ENCODE results near the gene PLA2R1. TPM values are rescaled to one million over a fixed set of nuclear protein-coding genes. Genes with fewer than 3 reads are reported as not detected.

The PLA2R1 gene
- total RNA-seq, 4 donors from 2014 or later: 1.4 to 18.2 (median 14.6) TPM

DNA sequence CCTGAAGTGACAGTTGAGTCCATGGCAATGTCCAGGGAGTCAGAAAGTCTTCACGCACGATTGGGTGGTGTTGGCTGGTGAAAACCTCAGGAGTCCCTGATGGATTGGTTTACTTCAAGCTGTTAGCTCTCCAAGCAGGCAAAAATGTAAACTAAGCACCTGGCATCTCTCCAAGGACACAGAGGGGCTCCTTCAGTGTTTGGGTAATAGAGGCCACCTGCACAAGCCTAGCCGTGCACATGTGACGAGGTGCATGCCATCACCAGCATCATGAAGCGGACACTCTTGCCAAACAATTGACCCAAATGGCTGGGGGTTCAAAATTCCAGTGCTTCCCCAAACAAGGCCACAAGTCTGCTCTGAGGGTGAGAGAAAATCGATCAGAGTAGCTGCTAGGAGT is 159.7 kb downstream of the PLA2R1 start:
- no peaks in the 10 kb centered on the region for H3K9me3 ChIP-seq
- H3K27ac ChIP-seq: peak overlapping the region in 2 of 4 donors; percentile 85
- intact Hi-C loops (cut with DNase I; ENCODE audit: low total_unique reads) (no loop called here), in situ Hi-C loops (cut with MboI; ENCODE audit: low pct_ligation_motif_present in 1 of 4, low pct_unique_long_range_greater_than_20kb in 1 of 4, low sequenced_read_pairs in 3 of 4) (no loop called here)
- H3K27me3 ChIP-seq: no peaks in the 10 kb centered on the region
- H3K4me1 ChIP-seq: peaks cover 0 to 40% (median 15%) of the 10 kb centered on the region in 4 donors
- no peaks in the 10 kb centered on the region for H3K36me3 ChIP-seq
- WGBS, 2 donors (ENCODE audit: low coverage in 1 of 2): 80% methylated on average over 6 of the region's 6 CpGs; no CpG with 5 or more reads in 1 of the 2 donors
- TF ChIP-seq POLR2AphosphoS5 (IDR thresholded peaks at IDR 0.05): no peak
- DNase-seq: no peak
- H3K4me3 ChIP-seq: no peak overlapping the region

DNA sequence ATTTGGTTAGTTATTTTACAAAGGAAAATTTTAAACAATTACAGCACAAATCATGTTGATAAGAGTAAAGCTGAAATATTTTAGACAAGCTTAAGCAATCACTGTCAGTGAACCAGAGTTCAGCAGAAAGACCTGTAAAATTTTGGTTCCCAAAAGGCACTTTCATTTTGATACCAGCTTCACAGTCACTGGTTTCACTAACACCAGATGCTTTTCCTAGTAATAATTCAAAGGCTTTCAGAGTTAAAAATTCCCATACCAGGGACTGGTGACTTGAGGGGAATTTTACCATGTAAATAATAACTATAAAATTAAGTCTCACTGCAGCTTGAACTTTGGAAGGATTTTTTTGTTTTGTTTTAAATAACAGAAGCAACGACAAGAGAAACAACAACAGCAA is 162.1 kb downstream of the PLA2R1 start:
- intact Hi-C loops (cut with DNase I; ENCODE audit: low total_unique reads) (no loop called here), in situ Hi-C loops (cut with MboI; ENCODE audit: low pct_ligation_motif_present in 1 of 4, low pct_unique_long_range_greater_than_20kb in 1 of 4, low sequenced_read_pairs in 3 of 4) (no loop called here)
- H3K27me3 ChIP-seq: no peaks in the 10 kb centered on the region
- TF ChIP-seq POLR2A (IDR thresholded peaks at IDR 0.05) (no peak), EP300 (IDR thresholded peaks at IDR 0.05; ENCODE audit: low read depth) (no peak), POLR2AphosphoS5 (IDR thresholded peaks at IDR 0.05) (no peak)
- TF ChIP-seq, protein P1, sequence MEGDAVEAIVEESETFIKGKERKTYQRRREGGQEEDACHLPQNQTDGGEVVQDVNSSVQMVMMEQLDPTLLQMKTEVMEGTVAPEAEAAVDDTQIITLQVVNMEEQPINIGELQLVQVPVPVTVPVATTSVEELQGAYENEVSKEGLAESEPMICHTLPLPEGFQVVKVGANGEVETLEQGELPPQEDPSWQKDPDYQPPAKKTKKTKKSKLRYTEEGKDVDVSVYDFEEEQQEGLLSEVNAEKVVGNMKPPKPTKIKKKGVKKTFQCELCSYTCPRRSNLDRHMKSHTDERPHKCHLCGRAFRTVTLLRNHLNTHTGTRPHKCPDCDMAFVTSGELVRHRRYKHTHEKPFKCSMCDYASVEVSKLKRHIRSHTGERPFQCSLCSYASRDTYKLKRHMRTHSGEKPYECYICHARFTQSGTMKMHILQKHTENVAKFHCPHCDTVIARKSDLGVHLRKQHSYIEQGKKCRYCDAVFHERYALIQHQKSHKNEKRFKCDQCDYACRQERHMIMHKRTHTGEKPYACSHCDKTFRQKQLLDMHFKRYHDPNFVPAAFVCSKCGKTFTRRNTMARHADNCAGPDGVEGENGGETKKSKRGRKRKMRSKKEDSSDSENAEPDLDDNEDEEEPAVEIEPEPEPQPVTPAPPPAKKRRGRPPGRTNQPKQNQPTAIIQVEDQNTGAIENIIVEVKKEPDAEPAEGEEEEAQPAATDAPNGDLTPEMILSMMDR (IDR thresholded peaks at IDR 0.05): no peak
- DNase-seq: no peak
- H3K27ac ChIP-seq: no peak overlapping the region
- no peaks in the 10 kb centered on the region for H3K9me3 ChIP-seq
- peaks cover 0 to 26% (median 9%) of the 10 kb centered on the region in 4 donors for H3K4me1 ChIP-seq
- no peaks in the 10 kb centered on the region for H3K36me3 ChIP-seq
- 71 to 81% methylated on average over 1 of the region's 1 CpG for WGBS, 2 donors (ENCODE audit: low coverage in 1 of 2)
- H3K4me3 ChIP-seq: no peak overlapping the region

DNA sequence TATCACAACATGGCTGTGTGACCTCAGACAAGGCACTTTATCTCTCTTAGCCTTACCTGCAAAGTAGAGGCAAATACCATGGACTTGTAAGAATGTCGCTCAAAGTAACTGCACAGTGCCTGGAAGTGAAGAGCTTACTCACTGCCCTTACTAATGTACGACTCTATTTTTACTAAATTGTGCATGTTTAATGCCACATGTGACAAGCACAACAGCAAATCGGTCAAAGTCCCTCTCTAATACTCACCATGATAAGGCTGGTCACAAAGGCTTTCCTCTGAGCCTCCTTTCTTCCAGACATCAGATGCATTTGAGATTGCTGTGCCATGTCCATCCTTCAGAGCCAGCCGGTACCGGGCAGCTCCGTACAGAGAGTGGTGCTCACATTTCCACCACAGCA is 164.0 kb downstream of the PLA2R1 start:
- DNase-seq: no peak
- TF ChIP-seq POLR2A (IDR thresholded peaks at IDR 0.05) (no peak), EP300 (IDR thresholded peaks at IDR 0.05; ENCODE audit: low read depth) (no peak), POLR2AphosphoS5 (IDR thresholded peaks at IDR 0.05) (no peak)
- TF ChIP-seq, protein P1 (IDR thresholded peaks at IDR 0.05): no peak
- Histone ChIP-seq H3K4me3 (no peak overlapping the region), H3K4me1 (peaks cover 0 to 10% (median 3%) of the 10 kb centered on the region in 4 donors), H3K27ac (no peak overlapping the region), H3K9me3 (no peaks in the 10 kb centered on the region), H3K27me3 (no peaks in the 10 kb centered on the region), H3K36me3 (no peaks in the 10 kb centered on the region)
- WGBS, 2 donors (ENCODE audit: low coverage in 1 of 2): 94% methylated on average over 6 of the region's 6 CpGs; no CpG with 5 or more reads in 1 of the 2 donors
- in situ Hi-C loops (cut with MboI; ENCODE audit: low pct_ligation_motif_present in 1 of 4, low pct_unique_long_range_greater_than_20kb in 1 of 4, low sequenced_read_pairs in 3 of 4) (no loop called here), intact Hi-C loops (cut with DNase I; ENCODE audit: low total_unique reads) (no loop called here)

DNA sequence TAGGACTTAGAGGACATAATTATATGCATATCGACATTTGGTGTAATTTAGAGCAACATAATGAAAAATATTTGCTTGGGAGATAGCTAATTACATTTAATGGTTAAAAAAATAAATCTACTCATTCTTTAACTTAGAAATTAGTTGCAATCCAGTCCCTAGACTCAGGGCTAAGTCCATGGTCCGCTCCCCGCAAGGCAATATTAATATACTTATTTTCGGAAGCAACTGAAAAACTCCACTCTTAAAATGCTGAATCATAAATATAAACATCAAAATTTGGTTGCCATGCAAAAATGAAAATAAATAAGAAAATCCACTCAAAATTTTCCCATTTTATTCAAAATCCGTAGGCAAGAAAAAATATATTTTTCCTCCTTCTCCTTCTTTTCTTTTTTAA is 164.7 kb downstream of the PLA2R1 start:
- Histone ChIP-seq H3K4me3 (no peak overlapping the region), H3K9me3 (no peaks in the 10 kb centered on the region), H3K36me3 (no peaks in the 10 kb centered on the region), H3K27ac (no peak overlapping the region), H3K4me1 (peaks cover 0 to 4% (median under 1%) of the 10 kb centered on the region in 4 donors), H3K27me3 (no peaks in the 10 kb centered on the region)
- in situ Hi-C loops (cut with MboI; ENCODE audit: low pct_ligation_motif_present in 1 of 4, low pct_unique_long_range_greater_than_20kb in 1 of 4, low sequenced_read_pairs in 3 of 4) (no loop called here), intact Hi-C loops (cut with DNase I; ENCODE audit: low total_unique reads) (no loop called here)
- DNase-seq: no peak
- 84 to 98% methylated on average over 5 of the region's 5 CpGs for WGBS, 2 donors (ENCODE audit: low coverage in 1 of 2)
- no peak for TF ChIP-seq EP300 (IDR thresholded peaks at IDR 0.05; ENCODE audit: low read depth)
- TF ChIP-seq POLR2A (IDR thresholded peaks at IDR 0.05): no peak
- no peak for TF ChIP-seq POLR2AphosphoS5 (IDR thresholded peaks at IDR 0.05)
- TF ChIP-seq, protein P1 (IDR thresholded peaks at IDR 0.05): no peak

DNA sequence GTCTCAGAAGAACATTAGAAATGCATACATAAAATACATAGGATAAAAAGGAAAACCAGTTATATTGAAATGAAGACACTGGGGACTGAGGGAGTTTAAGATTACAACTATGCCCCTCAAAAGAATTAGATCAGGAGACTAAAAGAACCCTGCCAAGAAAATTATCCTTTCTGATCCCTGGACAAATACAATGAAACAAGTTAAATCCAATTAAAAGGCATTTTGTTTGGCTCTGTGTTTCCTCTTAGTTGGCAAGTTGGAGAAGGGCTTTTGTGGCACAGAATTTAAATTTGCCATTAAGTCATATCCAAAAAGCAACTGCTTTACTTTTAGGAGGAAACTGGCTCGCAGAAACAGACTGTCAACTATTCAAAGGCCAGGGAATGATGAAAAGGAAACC is 165.3 kb downstream of the PLA2R1 start:
- Histone ChIP-seq H3K27me3 (no peaks in the 10 kb centered on the region), H3K4me1 (peaks cover 0 to 5% (median 2%) of the 10 kb centered on the region in 4 donors), H3K36me3 (no peaks in the 10 kb centered on the region), H3K27ac (no peak overlapping the region), H3K4me3 (no peak overlapping the region), H3K9me3 (no peaks in the 10 kb centered on the region)
- WGBS, 2 donors (ENCODE audit: low coverage in 1 of 2): 80 to 83% methylated on average over 1 of the region's 1 CpG
- in situ Hi-C loops (cut with MboI; ENCODE audit: low pct_ligation_motif_present in 1 of 4, low pct_unique_long_range_greater_than_20kb in 1 of 4, low sequenced_read_pairs in 3 of 4) (no loop called here), intact Hi-C loops (cut with DNase I; ENCODE audit: low total_unique reads) (no loop called here)
- DNase-seq: no peak
- no peak for TF ChIP-seq POLR2AphosphoS5 (IDR thresholded peaks at IDR 0.05)
- TF ChIP-seq EP300 (IDR thresholded peaks at IDR 0.05; ENCODE audit: low read depth): no peak
- no peak for TF ChIP-seq POLR2A (IDR thresholded peaks at IDR 0.05)
- TF ChIP-seq, protein P1 (IDR thresholded peaks at IDR 0.05): no peak

Measured in transverse colon (tissue), 4 donors.